Pancreas (tissue), 10 donors: Measurements from ENCODE around the gene MYO1C. TPM values are rescaled to one million over a fixed set of nuclear protein-coding genes. Genes with fewer than 3 reads are reported as not detected.

ENCODE experiments used
- ATAC-seq, 4 donors: fragments of 200-7000 bp; cut with Tn5 transposase; one replicate each; pipeline versions ENCODE4 v1.8.0 to v1.9.1; 2020; ENCODE audit warnings: mild to moderate bottlenecking in 4 of 4, moderate library complexity in 4 of 4
- DNase-seq, 6 donors: peaks; one replicate each; pipeline ENCODE4 v3.0.0-alpha.2; 2020
- FAIRE-seq: peaks from 2 replicates; lab custom pipeline; 2012; peaks lifted over from hg19 to GRCh38; lab: Jason Lieb, UNC
- H3K27ac ChIP-seq, 4 donors: fragments of 200-600 bp; sonication (generic); 1 replicate in 3 of 4; 2 replicates in 1 of 4; pipeline versions ENCODE4 v1.5.0 to v1.8.0; 2020
- H3K27me3 ChIP-seq, 4 donors: fragments of 200-600 bp; one replicate each; pipeline ENCODE4 v1.8.0; 2021
- H3K36me3 ChIP-seq, 3 donors: fragments of 200-600 bp; sonication (generic) in 1 of 3; one replicate each; pipeline versions ENCODE4 v1.5.0 to v1.8.0; 2020 to 2021
- H3K4me1 ChIP-seq, 3 donors: fragments of 200-600 bp; one replicate each; pipeline ENCODE4 v1.8.0; 2021
- H3K4me3 ChIP-seq, 4 donors: fragments of 200-600 bp; sonication (generic) in 2 of 4; one replicate each; pipeline versions ENCODE4 v1.5.0 to v1.8.0; 2020 to 2021
- H3K9me3 ChIP-seq, 4 donors: fragments of 200-600 bp; one replicate each; pipeline ENCODE4 v1.8.0; 2021
- CTCF ChIP-seq, 4 donors: fragments of 200-600 bp; sonication (generic) in 3 of 4; IDR thresholded peaks; one replicate each; pipeline versions ENCODE4 v1.5.0 to v1.8.0; 2021; ENCODE audit warnings: antibody characterized with exemption in 4 of 4
- WGBS, 2 donors: extraction: QIAGEN DNeasy Blood & Tissue Kit; methylation state at CpG; one replicate each; pipeline ENCODE4 v1.1.7; 2013; 5-methylcytosine and 5-hydroxymethylcytosine counted together
- intact Hi-C, 3 donors: fragments of 100-400 bp; cut with DNase I; formaldehyde crosslinking; loops; one replicate each; pipeline versions ENCODE4 v1.11.1 to v1.14.2; 2022
- polyA plus RNA-seq, 2 donors: library from polyadenylated mRNA; stranded (reverse); fragments of 200-250 nt; gene quantifications; one replicate each; pipeline ENCODE4 v1.2.3, GENCODE V29; 2013
- total RNA-seq, 6 donors: library from RNA; stranded (reverse); fragmentation: NEBNext Ultra II Directional in 4 of 6; extraction: Animal tissue kit (Norgen Biotek cat#: 25700) in 4 of 6; gene quantifications; one replicate each; pipeline versions ENCODE4 v1.2.1 to v1.2.4, GENCODE V29; 2021 to 2023
- donor health status: healthy with polysubstance abuse.
- donor health status: DM: no; HTN: no; CAD: no; lungs with moderate emphysema.
- donor health status: DM: no; HTN: no; CAD: no.
- donor health status: control.
- donor health status: control.
- donor health status: Bipolar disorder and iron deficiency.
- donor health status: DM: yes; HTN: yes; CAD: no.
- donor health status: DM: no; HTN: no; CAD: no.
- donor health status: DM: no; HTN: no; CAD: no.
- donor health status: DM: yes; HTN: yes; CAD: no.

Gene MYO1C
- total and polyA plus RNA-seq, 8 donors: 57.2 to 138 (median 99.3) TPM

- FAIRE-seq: no peak
- no peak for TF ChIP-seq CTCF (IDR thresholded peaks at IDR 0.05)
- 1% methylated on average over 18 to 19 of the region's 19 CpGs for WGBS, 2 donors
Observed at GRCh38 chr17:1484676-1485422, 7.6 kb downstream of the MYO1C start.

GRCh38 chr17:1484060-1484535 is 8.4 kb downstream of the MYO1C start:
- peak overlapping the region in 2 of 4 donors; percentile 83 to 85 for H3K4me3 ChIP-seq
- 68 to 72% methylated on average over 29 of the region's 29 CpGs for WGBS, 2 donors
- intact Hi-C loops: no loop called here
- no peaks in the 10 kb centered on the region for H3K27me3 ChIP-seq
- no peak for TF ChIP-seq CTCF (IDR thresholded peaks at IDR 0.05)
- H3K27ac ChIP-seq: peak overlapping the region; percentile 92 to 96 (median 93)
- H3K36me3 ChIP-seq: peaks cover 0 to 33% (median 7%) of the 10 kb centered on the region in 3 donors
- FAIRE-seq: no peak
- no peak for ATAC-seq
- no peaks in the 10 kb centered on the region for H3K9me3 ChIP-seq
- H3K4me1 ChIP-seq: peaks cover 3 to 11% (median 4%) of the 10 kb centered on the region in 3 donors
- peak in 5 of 6 donors; percentile 44 to 84 (median 50) for DNase-seq

More at GRCh38 chr17:1484676-1485422, 7.6 kb downstream of the MYO1C start:
- peak overlapping the region; percentile 55 to 85 (median 78) for H3K4me3 ChIP-seq
- no peaks in the 10 kb centered on the region for H3K27me3 ChIP-seq
- H3K9me3 ChIP-seq: no peaks in the 10 kb centered on the region
- intact Hi-C loops: no loop called here
- DNase-seq (peak; percentile 75 to 90 (median 78)), ATAC-seq (peak; percentile 68 to 77 (median 75))
- peaks cover 3 to 11% (median 4%) of the 10 kb centered on the region in 3 donors for H3K4me1 ChIP-seq
- peaks cover 0 to 26% (median 5%) of the 10 kb centered on the region in 3 donors for H3K36me3 ChIP-seq
- H3K27ac ChIP-seq: peak overlapping the region; percentile 92 to 96 (median 93)

GRCh38 chr17:1482680-1483079 is 9.8 kb downstream of the MYO1C start:
- Histone ChIP-seq H3K4me3 (no peak overlapping the region), H3K27ac (no peak overlapping the region), H3K27me3 (no peaks in the 10 kb centered on the region), H3K4me1 (peaks cover 3 to 8% (median 4%) of the 10 kb centered on the region in 3 donors), H3K9me3 (no peaks in the 10 kb centered on the region), H3K36me3 (peaks cover 0 to 47% (median 13%) of the 10 kb centered on the region in 3 donors)
- WGBS, 2 donors: 83 to 89% methylated on average over 19 to 20 of the region's 20 CpGs
- DNase-seq (peak in 2 of 6 donors; percentile 71 to 84), ATAC-seq (no peak), FAIRE-seq (no peak)
- intact Hi-C loops: no loop called here
- no peak for TF ChIP-seq CTCF (IDR thresholded peaks at IDR 0.05)

GRCh38 chr17:1481736-1482135 is 10.8 kb downstream of the MYO1C start:
- intact Hi-C loops: no loop called here
- no peak for DNase-seq
- TF ChIP-seq CTCF (IDR thresholded peaks at IDR 0.05): no peak
- Histone ChIP-seq H3K27me3 (no peaks in the 10 kb centered on the region), H3K4me3 (no peak overlapping the region), H3K9me3 (no peaks in the 10 kb centered on the region), H3K4me1 (peaks cover 3 to 4% (median 3%) of the 10 kb centered on the region in 3 donors), H3K27ac (no peak overlapping the region), H3K36me3 (peaks cover 0 to 57% (median 16%) of the 10 kb centered on the region in 3 donors)
- no peak for FAIRE-seq
- no peak for ATAC-seq
- WGBS, 2 donors: 82% methylated on average over 11 of the region's 11 CpGs
